ENCODE measurements around the gene NELL2.
A peak's percentile ranks its signal among the peaks of the same experiment; 100 is the strongest.

NELL2 gene

DNA sequence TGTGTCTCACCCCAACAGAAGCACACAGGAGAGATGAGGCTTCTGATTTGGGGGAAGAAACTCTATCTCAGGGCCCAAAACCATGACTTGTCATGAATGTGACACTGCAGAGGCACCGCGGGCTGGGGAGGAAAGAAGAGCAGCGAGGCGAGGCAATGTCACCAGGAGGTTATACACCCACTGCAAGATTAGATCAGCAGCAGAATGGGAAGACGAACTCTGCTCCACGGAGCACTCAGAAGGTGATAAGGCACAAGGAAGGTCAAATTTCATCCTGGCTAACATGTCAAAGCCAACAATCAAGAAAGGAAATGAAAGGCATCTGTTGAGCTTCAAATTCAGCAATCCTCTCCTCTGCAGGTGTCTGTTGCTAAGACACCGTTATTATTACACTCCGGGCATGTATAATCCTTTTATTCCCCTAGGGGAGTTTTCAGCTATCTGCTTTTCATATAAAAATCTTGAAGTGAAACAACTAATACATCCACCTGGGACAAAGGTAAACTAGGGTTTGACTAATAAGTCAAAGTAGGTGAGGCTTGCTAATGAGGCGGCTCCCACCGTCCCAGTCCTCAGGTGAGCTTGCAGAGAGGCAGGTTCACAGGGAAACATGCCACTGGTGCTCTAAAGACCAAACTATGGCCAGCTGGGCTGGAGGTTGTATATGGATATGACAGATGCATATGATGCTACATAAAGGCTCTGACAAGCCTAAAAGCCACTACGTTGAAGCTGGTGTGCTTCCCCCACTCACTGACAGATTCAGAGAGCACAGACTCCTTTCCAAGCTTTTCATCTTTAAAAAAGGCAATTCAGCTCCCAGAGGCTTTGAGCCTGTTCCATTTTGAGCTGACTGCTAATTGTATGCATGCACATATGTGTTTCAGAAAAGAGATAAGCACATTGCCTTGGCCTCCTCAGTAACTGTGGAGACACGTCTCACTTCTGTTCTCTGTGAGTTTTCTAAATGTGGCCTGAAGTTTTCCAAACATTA, 221.2 kb downstream of the NELL2 start:
- Mint-ChIP-seq H3K9me3 (peaks cover 2% of the 10 kb centered on the region), H3K36me3 (ENCODE audit: low read depth) (no peaks in the 10 kb centered on the region), H3K27ac (no peak overlapping the region), H3K4me1 (peaks cover 10% of the 10 kb centered on the region), H3K27me3 (ENCODE audit: low read depth) (peaks cover 4% of the 10 kb centered on the region), H3K4me3 (no peak overlapping the region)
- TF ChIP-seq, protein P1, sequence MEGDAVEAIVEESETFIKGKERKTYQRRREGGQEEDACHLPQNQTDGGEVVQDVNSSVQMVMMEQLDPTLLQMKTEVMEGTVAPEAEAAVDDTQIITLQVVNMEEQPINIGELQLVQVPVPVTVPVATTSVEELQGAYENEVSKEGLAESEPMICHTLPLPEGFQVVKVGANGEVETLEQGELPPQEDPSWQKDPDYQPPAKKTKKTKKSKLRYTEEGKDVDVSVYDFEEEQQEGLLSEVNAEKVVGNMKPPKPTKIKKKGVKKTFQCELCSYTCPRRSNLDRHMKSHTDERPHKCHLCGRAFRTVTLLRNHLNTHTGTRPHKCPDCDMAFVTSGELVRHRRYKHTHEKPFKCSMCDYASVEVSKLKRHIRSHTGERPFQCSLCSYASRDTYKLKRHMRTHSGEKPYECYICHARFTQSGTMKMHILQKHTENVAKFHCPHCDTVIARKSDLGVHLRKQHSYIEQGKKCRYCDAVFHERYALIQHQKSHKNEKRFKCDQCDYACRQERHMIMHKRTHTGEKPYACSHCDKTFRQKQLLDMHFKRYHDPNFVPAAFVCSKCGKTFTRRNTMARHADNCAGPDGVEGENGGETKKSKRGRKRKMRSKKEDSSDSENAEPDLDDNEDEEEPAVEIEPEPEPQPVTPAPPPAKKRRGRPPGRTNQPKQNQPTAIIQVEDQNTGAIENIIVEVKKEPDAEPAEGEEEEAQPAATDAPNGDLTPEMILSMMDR (IDR thresholded peaks at IDR 0.05; ENCODE audit: unreplicated experiment in 3 of 3) = no peak

DNA sequence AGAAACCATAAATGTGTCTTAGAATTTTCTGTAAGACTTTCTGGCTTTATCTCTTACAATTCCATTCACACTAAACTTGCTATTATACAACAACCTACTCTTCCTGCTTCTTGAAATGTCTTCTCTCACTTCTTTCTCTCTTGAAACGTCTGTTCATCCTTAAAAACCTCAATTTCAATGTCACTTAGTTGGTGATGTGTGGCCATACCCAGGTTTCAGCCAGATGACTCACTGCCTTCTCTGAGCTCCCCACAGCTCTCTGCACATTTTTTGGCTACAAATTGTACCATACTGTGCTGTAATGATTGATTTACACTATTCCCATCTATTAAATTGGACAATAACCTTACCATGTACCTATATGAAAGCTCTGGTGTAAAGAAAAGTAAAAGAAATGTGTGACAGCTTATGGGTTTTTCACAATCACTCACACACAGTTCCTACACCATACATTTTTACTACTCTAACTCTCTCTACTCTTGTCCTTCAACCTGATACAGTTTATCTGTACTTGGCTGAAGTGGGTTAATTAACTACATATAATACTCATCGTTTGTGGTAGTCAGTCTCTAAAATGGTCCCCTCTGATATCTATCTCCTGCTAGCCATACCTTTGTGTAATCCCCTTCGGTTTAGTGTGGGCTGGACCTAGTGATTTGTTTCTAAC, 222.1 kb downstream of the NELL2 start:
- H3K9me3 Mint-ChIP-seq = peaks cover 2% of the 10 kb centered on the region

DNA sequence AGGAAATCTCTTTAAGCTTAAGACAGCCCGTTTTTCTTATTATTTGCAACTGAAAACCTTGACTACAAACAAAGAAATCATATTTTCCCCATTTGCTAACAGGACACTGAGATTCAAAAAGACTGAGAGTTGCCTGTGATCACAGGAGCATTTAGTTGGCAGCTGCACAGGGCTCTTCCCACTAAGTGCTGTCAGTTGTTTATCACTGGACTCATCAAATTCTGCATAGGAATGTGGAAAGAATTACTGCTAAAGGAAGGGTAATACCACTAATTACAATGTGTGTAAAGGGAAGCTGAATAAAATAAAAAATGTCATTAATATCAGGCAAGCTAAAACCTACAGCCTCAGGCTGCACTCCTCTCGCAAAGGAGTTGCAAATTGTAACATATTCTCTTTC, 226.4 kb downstream of the NELL2 start:
- Mint-ChIP-seq H3K9me3 (no peaks in the 10 kb centered on the region), H3K27me3 (ENCODE audit: low read depth) (peaks cover 4% of the 10 kb centered on the region), H3K36me3 (ENCODE audit: low read depth) (no peaks in the 10 kb centered on the region), H3K4me1 (peaks cover 20% of the 10 kb centered on the region), H3K27ac (no peak overlapping the region), H3K4me3 (no peak overlapping the region)
- TF ChIP-seq, protein P1 (IDR thresholded peaks at IDR 0.05; ENCODE audit: unreplicated experiment in 3 of 3) = no peak

More for the DNA sequence above, 222.1 kb downstream of the NELL2 start:
- TF ChIP-seq, protein P1 (IDR thresholded peaks at IDR 0.05; ENCODE audit: unreplicated experiment in 3 of 3) = no peak
- Mint-ChIP-seq H3K4me1 (peaks cover 17% of the 10 kb centered on the region), H3K36me3 (ENCODE audit: low read depth) (no peaks in the 10 kb centered on the region), H3K27me3 (ENCODE audit: low read depth) (peaks cover 4% of the 10 kb centered on the region), H3K4me3 (no peak overlapping the region), H3K27ac (no peak overlapping the region)

DNA sequence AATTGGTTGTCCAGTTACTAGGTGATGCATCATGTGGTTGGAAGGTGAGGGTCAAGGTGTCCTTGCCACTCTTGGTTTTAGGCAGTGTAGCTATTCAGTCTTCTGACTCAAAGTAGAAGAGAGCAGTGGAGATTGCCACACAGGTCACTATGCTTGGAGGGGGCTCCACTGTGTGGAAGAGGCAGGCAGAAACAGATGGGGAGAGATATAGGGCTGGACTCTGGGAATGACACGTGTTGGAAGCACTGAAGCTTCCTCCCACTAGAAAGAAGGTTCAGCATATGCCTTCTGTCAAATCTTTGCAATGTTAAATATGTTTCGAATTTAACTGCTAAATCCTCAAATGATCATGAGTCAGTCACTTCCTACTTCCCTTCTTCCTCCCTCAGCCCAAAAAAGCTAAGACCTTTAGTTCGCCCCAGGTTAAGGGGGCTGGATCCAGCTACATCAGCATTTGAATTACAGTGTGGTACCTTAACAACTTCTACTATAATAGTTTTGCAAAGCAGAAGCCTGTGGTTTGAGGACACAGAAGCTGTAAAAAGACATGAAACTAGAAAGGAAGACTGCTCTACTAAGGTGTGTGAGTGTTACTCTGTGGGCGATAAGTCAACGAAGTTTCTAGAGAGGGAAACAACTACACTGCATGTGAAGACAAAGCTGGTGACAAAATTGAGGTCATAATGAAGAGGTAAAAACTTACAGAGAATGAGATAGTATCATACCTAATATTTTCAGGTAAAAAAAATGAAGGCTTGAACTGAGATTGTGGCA, 228.0 kb downstream of the NELL2 start:
- no peak overlapping the region for H3K27ac Mint-ChIP-seq
- TF ChIP-seq, protein P1 (IDR thresholded peaks at IDR 0.05; ENCODE audit: unreplicated experiment in 3 of 3) = no peak
- no peaks in the 10 kb centered on the region for H3K36me3 Mint-ChIP-seq (ENCODE audit: low read depth)
- H3K4me3 Mint-ChIP-seq = no peak overlapping the region
- no peaks in the 10 kb centered on the region for H3K9me3 Mint-ChIP-seq
- no peaks in the 10 kb centered on the region for H3K27me3 Mint-ChIP-seq (ENCODE audit: low read depth)
- H3K4me1 Mint-ChIP-seq = peaks cover 11% of the 10 kb centered on the region

DNA sequence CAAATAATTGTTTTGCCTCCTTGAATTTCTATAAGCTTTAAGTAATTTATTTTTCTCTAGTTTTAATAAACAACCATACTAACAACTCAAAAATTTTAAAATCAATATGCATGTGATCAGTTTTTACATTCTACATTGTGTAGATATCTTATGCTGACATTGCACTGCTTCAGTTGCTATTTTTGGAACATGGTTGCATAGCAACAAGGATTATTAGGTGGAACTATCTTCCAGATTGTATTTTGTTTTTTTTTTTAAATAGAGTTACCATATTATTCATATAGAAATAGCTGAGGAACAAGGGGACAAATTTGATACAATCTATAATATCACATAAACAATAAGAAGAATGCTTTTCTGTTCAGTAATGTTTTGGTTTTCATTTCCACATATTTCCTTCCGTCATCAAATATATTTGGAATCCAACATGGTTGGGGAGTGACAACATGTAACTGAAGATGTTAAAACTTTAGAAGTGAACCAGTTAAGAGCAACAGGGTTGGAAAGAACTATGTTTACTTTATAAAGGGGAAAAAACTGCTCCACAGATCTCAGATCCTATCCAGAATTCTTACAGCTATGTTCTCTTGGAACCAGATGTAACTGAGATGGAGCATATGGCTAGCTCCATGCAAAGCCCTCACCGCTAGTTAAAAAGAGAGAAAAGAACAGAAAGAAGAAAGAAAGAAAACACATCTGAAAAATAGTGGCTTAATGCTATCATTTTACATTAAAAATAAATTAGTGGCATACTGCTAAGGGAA, 235.5 kb downstream of the NELL2 start:
- Mint-ChIP-seq H3K9me3 (no peaks in the 10 kb centered on the region), H3K27me3 (ENCODE audit: low read depth) (no peaks in the 10 kb centered on the region), H3K36me3 (ENCODE audit: low read depth) (no peaks in the 10 kb centered on the region), H3K27ac (peak overlapping the region; percentile 26 to 72 (median 54)), H3K4me1 (peaks cover 7% of the 10 kb centered on the region), H3K4me3 (no peak overlapping the region)
- TF ChIP-seq, protein P1 (IDR thresholded peaks at IDR 0.05; ENCODE audit: unreplicated experiment in 3 of 3) = no peak

All from nephron (organoid).